IgD-negative memory B cell (primary cell): Measurements from ENCODE around the gene P2RX6. TPM values are rescaled to one million over a fixed set of nuclear protein-coding genes. Genes with fewer than 3 reads are reported as not detected.
"Not testable (repeated sequence)": the region's sequence is repeated elsewhere in the genome, so short reads cannot be mapped to it uniquely, and the experiment has no call there.

ENCODE experiments used
- H3K27ac Mint-ChIP-seq, 3 donors: one replicate each; pipeline ENCODE4 v1.8.0; 2020 to 2022; ENCODE audit warnings: mild to moderate bottlenecking in 3 of 3, mixed read lengths in 3 of 3, moderate library complexity in 1 of 3
- H3K27me3 Mint-ChIP-seq: one replicate; pipeline ENCODE4 v1.8.0; 2021; ENCODE audit warnings: mixed read lengths
- H3K36me3 Mint-ChIP-seq: one replicate; pipeline ENCODE4 v1.8.0; 2020; ENCODE audit warnings: mild to moderate bottlenecking, mixed read lengths
- H3K4me1 Mint-ChIP-seq, 3 donors: one replicate each; pipeline ENCODE4 v1.8.0; 2020 to 2022; ENCODE audit warnings: mixed read lengths in 3 of 3, mild to moderate bottlenecking in 1 of 3
- H3K4me3 Mint-ChIP-seq, 4 donors: one replicate each; pipeline ENCODE4 v1.8.0; 2020 to 2022; ENCODE audit warnings: mild to moderate bottlenecking in 4 of 4, mixed read lengths in 4 of 4, moderate library complexity in 3 of 4
- H3K9me3 Mint-ChIP-seq, 3 donors: one replicate each; pipeline ENCODE4 v1.8.0; 2020 to 2021; ENCODE audit warnings: mixed read lengths in 3 of 3, mild to moderate bottlenecking in 1 of 3
- polyA plus RNA-seq: library from polyadenylated mRNA; unstranded; fragments of 300-500 nt; fragmentation: Illumina TruSeq; gene quantifications from one replicate; pipeline ENCODE4 v1.2.3, GENCODE V29; 2021

P2RX6 gene
- polyA plus RNA-seq, 1 donor from 2014 or later: not detected

DNA sequence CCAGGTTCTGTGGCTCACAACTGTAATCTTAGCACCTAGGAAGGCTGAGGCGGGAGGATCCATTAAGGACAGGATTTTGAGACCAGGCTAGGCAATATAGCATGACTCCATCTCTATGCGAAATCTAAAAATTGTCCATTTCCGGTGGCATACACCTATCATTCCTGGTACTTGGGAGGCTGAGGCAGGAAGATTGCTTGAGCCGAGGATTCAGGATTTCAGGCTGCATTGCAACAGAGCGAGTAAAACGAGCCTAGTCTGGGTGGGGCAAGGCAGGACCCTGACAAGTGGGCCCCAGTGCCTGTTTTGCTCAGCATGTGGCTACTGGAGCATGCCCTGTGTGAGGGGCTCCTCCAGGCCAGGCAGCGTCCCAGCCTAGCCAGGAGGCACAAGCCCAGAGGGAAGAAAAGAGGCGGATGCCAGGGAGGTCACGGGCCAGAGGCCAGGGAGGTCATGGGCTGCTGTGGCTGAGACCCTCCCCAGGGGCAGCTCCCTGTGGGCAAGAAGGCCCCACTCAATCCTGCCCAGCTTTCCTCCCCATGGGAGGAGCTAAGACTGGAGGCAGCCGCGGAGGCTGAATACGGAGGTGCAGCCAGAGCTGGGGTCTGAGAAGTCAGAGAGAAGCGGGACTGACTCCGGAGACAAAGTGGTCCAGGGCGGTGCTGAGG lies 39.2 kb downstream of the P2RX6 start:
- H3K4me1 Mint-ChIP-seq: peaks cover 0 to 9% (median 7%) of the 10 kb centered on the region in 3 donors
- peaks cover 2% of the 10 kb centered on the region for H3K36me3 Mint-ChIP-seq
- no peaks in the 10 kb centered on the region for H3K9me3 Mint-ChIP-seq
- peaks cover 15% of the 10 kb centered on the region for H3K27me3 Mint-ChIP-seq
- H3K4me3 Mint-ChIP-seq: no peak overlapping the region
- H3K27ac Mint-ChIP-seq: no peak overlapping the region

DNA sequence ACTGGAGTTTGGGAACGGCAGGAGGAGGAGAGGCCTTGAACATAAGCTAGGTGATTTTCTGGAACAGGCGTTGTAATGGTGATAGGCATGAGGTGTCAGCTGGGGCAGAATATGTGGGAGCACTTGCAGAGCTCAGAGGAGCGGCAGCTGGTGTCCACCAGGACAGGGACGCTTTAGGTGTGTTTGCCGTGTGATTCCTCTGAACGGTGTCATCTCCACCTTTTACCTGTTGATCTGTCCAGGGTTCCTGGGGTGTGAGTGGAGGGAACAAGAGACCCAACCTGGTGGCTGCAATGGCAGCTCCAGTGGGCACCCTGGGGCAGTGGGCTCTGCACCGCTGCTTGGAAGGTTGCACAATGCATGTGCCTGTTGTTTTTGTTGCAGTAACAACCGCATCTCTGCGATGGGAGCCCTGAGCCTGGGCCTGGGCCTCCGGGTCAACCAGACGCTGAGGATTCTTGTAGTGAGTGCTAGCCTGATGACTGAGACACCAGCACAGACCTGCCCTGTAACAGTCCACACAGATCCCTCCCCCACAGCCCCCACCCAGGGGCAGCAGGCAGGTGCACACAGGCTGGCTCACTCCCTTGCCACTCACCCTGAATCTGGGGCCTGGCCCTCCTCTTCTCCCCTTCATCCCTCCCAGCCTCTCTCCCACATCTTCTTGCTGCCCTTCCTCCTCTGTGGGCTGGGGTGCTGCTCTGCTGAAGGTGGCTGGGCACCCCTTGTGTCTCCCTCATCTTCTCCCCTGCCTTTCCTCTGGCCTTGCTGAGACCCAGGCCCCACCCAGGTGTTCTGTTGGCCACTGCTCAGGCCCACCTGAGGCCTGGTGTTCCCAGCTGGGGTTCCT lies 40.0 kb downstream of the P2RX6 start:
- Mint-ChIP-seq H3K4me1 (peaks cover 0 to 9% (median 7%) of the 10 kb centered on the region in 3 donors), H3K27ac (peak overlapping the region in 1 of 3 donors; percentile 81)

GRCh38 chr22:21055564-21055834 lies 40.5 kb downstream of the P2RX6 start:
- Mint-ChIP-seq H3K4me3 (peak overlapping the region in 1 of 4 donors; percentile 53), H3K9me3 (no peaks in the 10 kb centered on the region), H3K27me3 (peaks cover 15% of the 10 kb centered on the region), H3K36me3 (no peaks in the 10 kb centered on the region), H3K4me1 (peaks cover 0 to 9% (median 7%) of the 10 kb centered on the region in 3 donors), H3K27ac (peak overlapping the region in 1 of 3 donors; percentile 81)

More for the DNA sequence above, 40.0 kb downstream of the P2RX6 start:
- no peak overlapping the region for H3K4me3 Mint-ChIP-seq
- peaks cover 2% of the 10 kb centered on the region for H3K36me3 Mint-ChIP-seq
- H3K9me3 Mint-ChIP-seq: no peaks in the 10 kb centered on the region
- H3K27me3 Mint-ChIP-seq: peaks cover 15% of the 10 kb centered on the region

DNA sequence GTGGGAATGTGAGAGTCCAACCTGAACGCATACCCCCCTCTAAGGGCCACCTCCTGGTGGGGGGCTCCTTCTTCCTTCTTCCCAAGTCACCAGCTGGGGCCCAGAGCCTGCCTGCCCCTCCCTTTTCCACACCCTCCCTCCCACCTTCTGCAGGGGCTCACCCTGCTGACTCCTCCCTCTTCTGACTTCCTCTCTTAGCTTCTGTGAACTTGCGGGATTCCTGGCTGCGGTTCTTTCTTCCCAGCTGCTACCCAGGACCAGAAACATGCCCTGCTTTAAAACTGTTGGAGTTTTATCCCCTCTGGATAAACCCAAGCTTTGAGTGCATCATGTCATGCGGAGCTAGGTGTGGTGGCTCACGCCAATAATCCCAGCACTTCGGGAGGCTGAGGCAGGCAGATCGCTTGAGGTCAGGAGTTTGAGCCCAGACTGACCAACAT lies 40.9 kb downstream of the P2RX6 start:
- Mint-ChIP-seq H3K27me3 (peaks cover 15% of the 10 kb centered on the region), H3K9me3 (no peaks in the 10 kb centered on the region), H3K27ac (peak overlapping the region in 1 of 3 donors; percentile 81), H3K36me3 (no peaks in the 10 kb centered on the region), H3K4me3 (peak overlapping the region in 1 of 4 donors; percentile 53), H3K4me1 (peaks cover 0 to 9% (median 7%) of the 10 kb centered on the region in 3 donors)

- H3K4me3 Mint-ChIP-seq, H3K4me1 Mint-ChIP-seq, H3K36me3 Mint-ChIP-seq, H3K27ac Mint-ChIP-seq, H3K9me3 Mint-ChIP-seq: not testable (repeated sequence)
- peaks cover 11% of the 10 kb centered on the region for H3K27me3 Mint-ChIP-seq
These were observed 45.4 kb downstream of the P2RX6 start for GRCh38 chr22:21060363-21060762.

DNA sequence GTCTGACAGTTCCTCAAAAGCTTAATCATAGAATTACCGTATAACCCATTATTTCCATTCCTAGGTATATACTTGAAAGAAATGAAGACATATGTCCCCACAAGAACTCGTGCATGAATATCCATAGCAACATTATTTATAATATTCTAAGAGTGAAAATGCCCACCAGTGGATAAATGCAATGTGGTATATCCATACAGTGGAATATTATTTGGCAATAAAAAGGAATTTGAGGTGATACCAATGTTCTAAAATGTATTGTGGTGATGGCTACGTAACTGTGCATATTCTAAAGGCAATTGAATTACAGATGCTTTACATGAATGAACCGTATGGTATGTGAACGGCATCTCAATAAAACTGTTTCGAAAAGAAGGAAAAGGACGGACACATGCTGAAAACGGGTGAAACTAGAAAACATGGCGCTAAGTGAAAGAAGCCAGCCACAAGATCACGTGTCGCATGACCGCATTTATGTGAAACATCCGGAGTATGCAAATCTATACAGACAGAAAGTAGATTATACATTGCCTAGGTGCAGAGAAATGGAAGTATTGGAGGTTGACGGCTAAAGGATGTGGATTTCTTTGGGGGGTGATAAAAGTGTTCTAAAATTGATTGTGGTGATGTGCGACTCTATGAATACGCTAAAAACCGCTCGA lies 46.8 kb downstream of the P2RX6 start:
- not testable (repeated sequence) for H3K36me3 Mint-ChIP-seq, H3K4me1 Mint-ChIP-seq, H3K9me3 Mint-ChIP-seq, H3K27me3 Mint-ChIP-seq, H3K4me3 Mint-ChIP-seq, H3K27ac Mint-ChIP-seq

- not testable (repeated sequence) for H3K36me3 Mint-ChIP-seq, H3K9me3 Mint-ChIP-seq, H3K4me3 Mint-ChIP-seq, H3K27ac Mint-ChIP-seq, H3K4me1 Mint-ChIP-seq, H3K27me3 Mint-ChIP-seq
These were observed 49.5 kb downstream of the P2RX6 start for GRCh38 chr22:21064425-21064824.

GRCh38 chr22:21064917-21065864 lies 50.2 kb downstream of the P2RX6 start:
- no peak overlapping the region for H3K4me3 Mint-ChIP-seq
- peaks cover 0 to 4% (median 2%) of the 10 kb centered on the region in 3 donors for H3K9me3 Mint-ChIP-seq
- peaks cover 0 to 2% (median 0%) of the 10 kb centered on the region in 3 donors for H3K4me1 Mint-ChIP-seq
- no peak overlapping the region for H3K27ac Mint-ChIP-seq
- H3K36me3 Mint-ChIP-seq: peaks cover 3% of the 10 kb centered on the region
- H3K27me3 Mint-ChIP-seq: peaks cover 6% of the 10 kb centered on the region

DNA sequence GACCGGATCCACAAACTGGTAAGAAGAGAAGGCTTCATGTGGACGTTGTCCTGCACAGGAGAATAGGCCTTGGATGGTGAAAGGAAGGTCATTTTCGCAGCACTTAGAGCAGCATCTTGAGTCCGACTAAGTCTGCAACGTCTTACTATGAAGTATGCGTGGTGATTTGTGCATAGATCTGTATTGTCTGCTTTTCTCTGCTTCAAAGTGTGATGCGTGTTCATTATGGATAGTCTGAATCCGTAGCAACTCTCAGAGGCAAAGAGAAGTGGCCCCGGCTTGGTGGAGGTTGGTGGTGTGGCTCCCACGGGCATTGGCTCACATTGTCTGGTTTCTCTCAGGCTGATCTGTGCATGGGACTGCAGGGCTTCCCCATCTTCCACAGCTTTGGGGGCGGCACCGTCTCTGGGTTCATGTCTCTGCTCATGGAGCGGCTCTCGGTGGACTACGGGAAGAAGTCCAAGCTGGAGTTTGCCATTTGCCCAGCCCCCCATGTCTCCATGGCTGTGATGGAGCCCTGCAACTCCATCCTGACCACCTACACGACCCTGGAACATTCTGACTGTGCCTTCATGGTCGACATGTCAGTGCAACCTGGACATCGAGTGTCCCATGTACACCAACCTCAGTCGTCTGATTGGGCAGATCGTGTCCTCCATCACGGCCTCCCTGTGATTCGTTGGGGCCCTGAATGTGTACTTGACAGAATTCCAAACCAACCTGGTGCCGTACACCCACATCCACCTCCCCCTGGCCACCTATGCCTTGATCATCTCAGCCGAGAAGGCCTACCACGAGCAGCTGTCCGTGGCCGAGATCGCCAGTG lies 52.3 kb downstream of the P2RX6 start:
- peaks cover 0 to 2% (median 0%) of the 10 kb centered on the region in 3 donors for H3K4me1 Mint-ChIP-seq
- H3K27ac Mint-ChIP-seq: no peak overlapping the region
- peaks cover 3% of the 10 kb centered on the region for H3K36me3 Mint-ChIP-seq
- H3K9me3 Mint-ChIP-seq: no peaks in the 10 kb centered on the region
- H3K4me3 Mint-ChIP-seq: peak overlapping the region in 2 of 4 donors; percentile 21 to 39
- peaks cover 5% of the 10 kb centered on the region for H3K27me3 Mint-ChIP-seq

DNA sequence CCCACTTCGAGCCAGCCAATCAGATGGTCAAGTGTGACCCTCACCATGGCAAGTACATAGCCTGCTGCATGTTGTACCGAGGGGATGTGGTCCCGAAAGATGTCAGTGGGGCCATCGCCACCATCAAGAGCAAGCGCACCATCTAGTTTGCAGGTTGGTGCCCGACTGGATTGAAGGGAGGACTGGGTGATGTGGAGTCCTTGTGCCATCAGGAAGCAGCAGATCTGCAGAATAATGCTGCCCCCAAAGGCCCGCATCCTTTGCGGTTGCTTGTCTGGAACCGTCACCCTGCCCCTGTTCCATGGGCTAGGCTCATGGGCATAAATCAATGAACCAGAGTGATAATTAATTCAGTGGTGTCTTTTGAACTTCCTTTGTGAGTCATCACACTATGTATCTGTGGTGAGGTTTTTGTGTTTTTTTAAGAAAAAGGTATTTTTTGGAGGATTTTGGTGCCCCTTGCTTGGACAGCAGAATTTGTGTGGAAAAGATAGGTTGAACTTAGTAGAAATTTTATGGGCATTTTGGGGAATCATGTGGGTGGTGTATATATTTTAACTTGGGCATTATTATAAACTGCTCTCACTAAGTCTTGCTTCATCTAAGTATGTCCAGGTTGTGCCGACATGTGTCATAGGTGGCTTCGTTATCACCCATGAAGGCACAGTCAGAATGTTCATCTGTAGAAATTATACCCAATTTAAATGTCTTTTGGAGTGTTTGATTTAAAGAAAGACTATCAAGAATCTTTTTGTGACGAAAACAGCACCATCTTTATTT lies 53.1 kb downstream of the P2RX6 start:
- Mint-ChIP-seq H3K36me3 (peaks cover 3% of the 10 kb centered on the region), H3K4me3 (no peak overlapping the region), H3K27ac (no peak overlapping the region), H3K4me1 (peaks cover 0 to 2% (median 0%) of the 10 kb centered on the region in 3 donors), H3K27me3 (peaks cover 6% of the 10 kb centered on the region), H3K9me3 (no peaks in the 10 kb centered on the region)

GRCh38 chr22:21068681-21069276 lies 53.8 kb downstream of the P2RX6 start:
- H3K27ac Mint-ChIP-seq: peak overlapping the region in 1 of 3 donors; percentile 53
- H3K36me3 Mint-ChIP-seq: peaks cover 3% of the 10 kb centered on the region
- no peak overlapping the region for H3K4me3 Mint-ChIP-seq
- peaks cover 0 to 2% (median 0%) of the 10 kb centered on the region in 3 donors for H3K4me1 Mint-ChIP-seq
- no peaks in the 10 kb centered on the region for H3K9me3 Mint-ChIP-seq
- peaks cover 6% of the 10 kb centered on the region for H3K27me3 Mint-ChIP-seq

- Mint-ChIP-seq H3K27me3 (peaks cover 6% of the 10 kb centered on the region), H3K4me1 (peaks cover 0 to 2% (median 0%) of the 10 kb centered on the region in 3 donors), H3K27ac (no peak overlapping the region), H3K4me3 (no peak overlapping the region), H3K9me3 (no peaks in the 10 kb centered on the region), H3K36me3 (peaks cover 3% of the 10 kb centered on the region)
These were observed 54.4 kb downstream of the P2RX6 start for GRCh38 chr22:21069375-21069774.
